CD4-positive, alpha-beta T cell (primary cell): ENCODE data around the gene ZNF121. TPM values are rescaled to one million over a fixed set of nuclear protein-coding genes. Genes with fewer than 3 reads are reported as not detected.
A peak's percentile ranks its signal among the peaks of the same experiment; 100 is the strongest.

Source experiments
- ATAC-seq: fragments of 200-7000 bp; cut with Tn5 transposase; one replicate; pipeline ENCODE4 v1.10.0; 2022; ENCODE audit warnings: mild to moderate bottlenecking; ENCODE audit not compliant: poor library complexity
- CTCF ChIA-PET: fragments of 350-600 bp; sonication (Branson Sonifier 250); formaldehyde crosslinking; loops from one replicate; lab custom pipeline; 2021; ENCODE audit warnings: antibody characterized with exemption, inconsistent platforms; lab: Charles Lee
- POLR2A ChIA-PET: fragments of 350-600 bp; sonication (Branson Sonifier 250); formaldehyde crosslinking; loops from one replicate; lab custom pipeline; 2021; ENCODE audit warnings: antibody characterized with exemption, inconsistent platforms; lab: Charles Lee
- DNase-seq, 14 experiments: peaks; one replicate each; pipeline ENCODE4 v3.0.0-alpha.2; 2013 to 2020; ENCODE audit warnings: mixed read lengths in 2 of 14
- H3K27ac ChIP-seq, 2 donors: one replicate each; pipeline versions ENCODE4 v1.5.1 to v1.7.0; 2013; ENCODE audit warnings: low read length in 2 of 2, low read depth in 1 of 2, mild to moderate bottlenecking in 1 of 2
- H3K27me3 ChIP-seq, 2 experiments: 1 replicate in 1 of 2; 2 replicates in 1 of 2; pipeline versions ENCODE4 v1.6.1 to v1.7.0; 2013; ENCODE audit warnings: low read length in 2 of 2, control low read depth in 1 of 2, mild to moderate bottlenecking in 1 of 2, moderate library complexity in 1 of 2; ENCODE audit not compliant: insufficient read depth in 2 of 2, control insufficient read depth in 1 of 2
- H3K36me3 ChIP-seq: one replicate; pipeline ENCODE4 v1.6.1; 2013; ENCODE audit warnings: low read length, control low read depth; ENCODE audit not compliant: insufficient read depth
- H3K4me1 ChIP-seq: one replicate; pipeline ENCODE4 v1.6.1; 2013; ENCODE audit warnings: low read length, control low read depth; ENCODE audit not compliant: insufficient read depth
- H3K4me3 ChIP-seq: one replicate; pipeline ENCODE4 v1.5.1; 2013; ENCODE audit warnings: mild to moderate bottlenecking, low read length, moderate library complexity
- H3K9me3 ChIP-seq, 2 experiments: 1 replicate in 1 of 2; 2 replicates in 1 of 2; pipeline versions ENCODE4 v1.6.1 to v1.7.0; 2013; ENCODE audit warnings: low read length in 2 of 2, mild to moderate bottlenecking in 2 of 2, control low read depth in 1 of 2, moderate library complexity in 1 of 2; ENCODE audit not compliant: control insufficient read depth in 1 of 2, insufficient read depth in 1 of 2
- H3K27ac Mint-ChIP-seq: one replicate; pipeline ENCODE4 v1.8.0; 2020; ENCODE audit warnings: mixed read lengths
- H3K27me3 Mint-ChIP-seq: one replicate; pipeline ENCODE4 v1.8.0; 2021; ENCODE audit warnings: mixed read lengths
- H3K36me3 Mint-ChIP-seq: one replicate; pipeline ENCODE4 v1.8.0; 2021; ENCODE audit warnings: low read depth, mixed read lengths
- H3K4me1 Mint-ChIP-seq: one replicate; pipeline ENCODE4 v1.8.0; 2021; ENCODE audit warnings: low read depth, mixed read lengths
- H3K4me3 Mint-ChIP-seq: one replicate; pipeline ENCODE4 v1.8.0; 2020; ENCODE audit warnings: mild to moderate bottlenecking, mixed read lengths
- H3K9me3 Mint-ChIP-seq: one replicate; pipeline ENCODE4 v1.8.0; 2020; ENCODE audit warnings: mixed read lengths
- intact Hi-C, 2 experiments: fragments of 100-400 bp; cut with DNase I in 1 of 2; cut with micrococcal nuclease in 1 of 2; formaldehyde crosslinking; loops; one replicate each; pipeline versions ENCODE4 v1.15.1 to v1.9.0; 2023 to 2025; cut with DNase I, micrococcal nuclease
- total RNA-seq, 174 experiments: library from RNA in 2 of 174; stranded (reverse) in 2 of 174; gene quantifications; one replicate each; pipeline ENCODE4 v1.2.3 and lab custom pipeline; 2021 to 2026
- TF ChIP-seq, protein P1 (sequence below): fragments of 200-600 bp; IDR thresholded peaks from one replicate; pipeline ENCODE4 v1.8.0; 2022; ENCODE audit warnings: antibody characterized with exemption, mild to moderate bottlenecking

The ZNF121 gene
- total RNA-seq, 2 experiments from 2014 or later, result 42.0 to 42.1 TPM

DNA sequence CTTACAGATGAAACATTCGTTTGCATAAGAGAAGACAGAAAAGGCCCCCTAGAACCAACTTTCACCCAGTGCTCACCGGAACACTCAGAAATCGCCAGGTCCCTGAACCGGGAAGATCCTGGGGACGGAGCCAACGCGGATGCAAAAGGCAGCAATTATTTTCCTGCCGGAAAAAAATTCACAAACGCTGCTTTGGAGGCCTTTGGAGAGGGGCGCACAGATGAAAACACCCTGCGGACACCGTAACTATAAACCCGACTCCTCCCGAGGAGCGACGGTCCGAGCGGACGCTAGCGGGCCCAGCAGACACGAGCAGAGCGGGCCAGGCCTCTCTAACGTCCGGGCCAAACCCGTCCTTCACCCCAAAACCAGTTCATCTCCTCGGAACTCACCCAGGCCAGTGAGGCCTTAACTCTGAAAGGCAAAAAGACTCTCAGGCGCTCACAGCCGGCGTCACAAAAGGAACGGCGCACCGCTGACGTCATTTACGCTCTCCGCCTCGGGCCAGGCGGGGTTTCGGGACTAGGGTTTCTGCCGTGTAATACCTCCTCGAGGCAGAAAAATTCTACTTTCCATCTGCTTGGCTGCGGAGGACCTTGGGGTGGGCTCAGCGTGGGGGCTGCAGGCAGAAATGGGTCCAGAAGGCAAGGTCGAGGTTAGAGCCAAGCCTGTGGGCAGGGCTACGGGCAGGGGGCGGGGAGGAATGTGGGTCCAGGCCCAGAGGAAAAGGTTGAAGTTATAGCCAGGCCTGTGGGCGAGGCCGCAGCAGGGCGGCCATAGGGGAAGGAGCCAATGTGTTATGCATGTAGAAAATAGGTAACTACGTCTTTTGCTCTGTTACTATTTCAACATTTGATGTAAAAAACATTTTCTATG lies 45.9 kb downstream of the ZNF121 start, which contains the start of gene ZNF426:
ZNF426 (minus strand) TSS at position 463 of the 876 bp plus-strand sequence. CDS start 2,413 bp downstream, outside the sequence.
- peak within 1 kb of the TSS; percentile 64 to 84 for H3K27ac ChIP-seq
- H3K4me3 Mint-ChIP-seq, result peak within 1 kb of the TSS; percentile 95
- peak; percentile 62 to 91 (median 80) for DNase-seq
- peaks cover 32% of the 10 kb centered on the region for H3K4me1 Mint-ChIP-seq
- intact Hi-C loops, result loop anchor here (1.0 to 10.0 kb wide), 6 partner anchors 46 to 706 kb away; partner anchors contain the start of genes ZNF266 (in 2 of the 2), MBD3L1 (in 1 of the 2), ZNF121 (in 1 of the 2) and ZNF558 (in 1 of the 2)
- peak; percentile 94 for ATAC-seq
- ChIA-PET POLR2A (interaction anchor here (1.1 to 1.3 kb wide), 2 partner anchors 103 kb away, joined by 3 to 5 read pairs; partner anchors contain the start of gene ZNF266), CTCF (no interaction called here)
- peak within 1 kb of the TSS; percentile 98 for H3K27ac Mint-ChIP-seq
- no peaks in the 10 kb centered on the region for H3K27me3 ChIP-seq
- peaks cover 27% of the 10 kb centered on the region for H3K36me3 ChIP-seq
- peaks cover 27 to 34% of the 10 kb centered on the region in 2 experiments for H3K9me3 ChIP-seq
- H3K27me3 Mint-ChIP-seq, result no peaks in the 10 kb centered on the region
- peaks cover 70% of the 10 kb centered on the region for H3K36me3 Mint-ChIP-seq
- H3K9me3 Mint-ChIP-seq, result peaks cover 12% of the 10 kb centered on the region
- H3K4me3 ChIP-seq, result peak within 1 kb of the TSS; percentile 78
- H3K4me1 ChIP-seq, result peaks cover 16% of the 10 kb centered on the region
- TF ChIP-seq, protein P1, sequence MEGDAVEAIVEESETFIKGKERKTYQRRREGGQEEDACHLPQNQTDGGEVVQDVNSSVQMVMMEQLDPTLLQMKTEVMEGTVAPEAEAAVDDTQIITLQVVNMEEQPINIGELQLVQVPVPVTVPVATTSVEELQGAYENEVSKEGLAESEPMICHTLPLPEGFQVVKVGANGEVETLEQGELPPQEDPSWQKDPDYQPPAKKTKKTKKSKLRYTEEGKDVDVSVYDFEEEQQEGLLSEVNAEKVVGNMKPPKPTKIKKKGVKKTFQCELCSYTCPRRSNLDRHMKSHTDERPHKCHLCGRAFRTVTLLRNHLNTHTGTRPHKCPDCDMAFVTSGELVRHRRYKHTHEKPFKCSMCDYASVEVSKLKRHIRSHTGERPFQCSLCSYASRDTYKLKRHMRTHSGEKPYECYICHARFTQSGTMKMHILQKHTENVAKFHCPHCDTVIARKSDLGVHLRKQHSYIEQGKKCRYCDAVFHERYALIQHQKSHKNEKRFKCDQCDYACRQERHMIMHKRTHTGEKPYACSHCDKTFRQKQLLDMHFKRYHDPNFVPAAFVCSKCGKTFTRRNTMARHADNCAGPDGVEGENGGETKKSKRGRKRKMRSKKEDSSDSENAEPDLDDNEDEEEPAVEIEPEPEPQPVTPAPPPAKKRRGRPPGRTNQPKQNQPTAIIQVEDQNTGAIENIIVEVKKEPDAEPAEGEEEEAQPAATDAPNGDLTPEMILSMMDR, result no peak

DNA sequence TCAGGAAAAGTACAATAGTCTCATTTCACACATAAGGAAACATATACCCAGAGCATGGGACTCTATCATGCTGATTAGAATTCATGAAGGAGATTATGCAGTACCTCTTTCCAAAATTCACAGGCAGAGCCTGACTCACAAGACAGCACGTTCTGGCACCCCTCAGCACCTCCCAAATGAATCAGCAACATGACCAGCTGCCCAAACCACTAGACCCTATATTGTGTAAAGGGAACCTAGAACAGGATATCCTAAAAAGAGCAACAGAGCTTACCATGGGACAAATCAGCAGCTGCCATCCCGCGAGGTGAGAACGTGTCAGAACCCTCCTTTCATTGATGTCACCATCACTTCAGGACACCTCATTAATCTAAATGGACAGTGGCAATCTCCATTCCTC lies 48.4 kb downstream of the ZNF121 start:
- Mint-ChIP-seq H3K4me3 (peak overlapping the region; percentile 76), H3K27ac (peak overlapping the region; percentile 12), H3K9me3 (peaks cover 17% of the 10 kb centered on the region), H3K36me3 (peaks cover 95% of the 10 kb centered on the region), H3K27me3 (no peaks in the 10 kb centered on the region), H3K4me1 (peaks cover 32% of the 10 kb centered on the region)
- TF ChIP-seq, protein P1, result no peak
- CTCF ChIA-PET, result no interaction called here
- Histone ChIP-seq H3K36me3 (peaks cover 52% of the 10 kb centered on the region), H3K9me3 (peaks cover 49 to 52% of the 10 kb centered on the region in 2 experiments), H3K4me1 (peaks cover 16% of the 10 kb centered on the region), H3K27me3 (no peaks in the 10 kb centered on the region), H3K4me3 (no peak overlapping the region), H3K27ac (no peak overlapping the region)
- ATAC-seq (no peak), DNase-seq (no peak)
- POLR2A ChIA-PET, result no interaction called here
- intact Hi-C loops, result loop anchor here (5.0 to 10.0 kb wide), 4 partner anchors 49 to 704 kb away; partner anchors contain the start of genes MBD3L1 (in 1 of the 2), ZNF121 (in 1 of the 2), ZNF266 (in 1 of the 2) and ZNF558 (in 1 of the 2)

DNA sequence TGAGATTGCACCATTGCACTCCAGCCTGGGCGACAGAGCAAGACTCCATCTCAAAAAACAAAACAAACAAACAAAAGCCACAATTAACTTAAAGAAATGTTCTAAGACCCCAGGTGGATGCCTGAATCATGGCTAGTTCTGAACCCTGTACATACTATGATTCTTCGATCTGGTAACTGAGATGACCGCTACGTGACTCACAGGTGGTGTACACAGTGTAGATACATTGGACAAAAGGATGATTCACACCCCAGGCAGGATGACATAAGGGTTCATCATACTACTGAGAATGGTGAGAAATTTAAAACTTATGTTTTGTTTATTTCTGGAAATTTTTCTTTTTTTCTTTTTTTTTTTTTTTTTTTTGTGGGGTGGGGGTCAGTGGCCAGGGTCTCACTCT lies 52.4 kb downstream of the ZNF121 start:
- no peak for DNase-seq
- intact Hi-C loops, result loop anchor here (5.0 to 10.0 kb wide), 4 partner anchors 35 to 207 kb away; partner anchors contain the start of genes ZNF121 (in 1 of the 2), ZNF266 (in 1 of the 2) and ZNF559 (in 1 of the 2)
- Histone ChIP-seq H3K9me3 (peaks cover 55 to 91% of the 10 kb centered on the region in 2 experiments), H3K4me1 (no peaks in the 10 kb centered on the region), H3K4me3 (no peak overlapping the region), H3K27ac (no peak overlapping the region), H3K27me3 (no peaks in the 10 kb centered on the region), H3K36me3 (peaks cover 82% of the 10 kb centered on the region)
- H3K9me3 Mint-ChIP-seq, result peaks cover 15% of the 10 kb centered on the region
- H3K4me3 Mint-ChIP-seq, result no peak overlapping the region
- ChIA-PET CTCF (no interaction called here), POLR2A (no interaction called here)
- peaks cover 96% of the 10 kb centered on the region for H3K36me3 Mint-ChIP-seq
- TF ChIP-seq, protein P1, result no peak
- H3K4me1 Mint-ChIP-seq, result peaks cover 6% of the 10 kb centered on the region
- no peak overlapping the region for H3K27ac Mint-ChIP-seq
- no peak for ATAC-seq
- H3K27me3 Mint-ChIP-seq, result no peaks in the 10 kb centered on the region
